ENCODE data around the gene RSBN1.
A peak's percentile ranks its signal among the peaks of the same experiment; 100 is the strongest.
"Not testable (repeated sequence)": the region's sequence is repeated elsewhere in the genome, so short reads cannot be mapped to it uniquely, and the experiment has no call there.

RSBN1 gene

GRCh38 chr1:113811888-113812660 lies at the start of gene RSBN1:
TSS of gene RSBN1 (minus strand) at chr1:113812476. CDS start at chr1:113812412, 64 bp downstream.
- DNase-seq (ENCODE audit: low spot score) = peak; percentile 93

GRCh38 chr1:113861641-113862040 lies 49.4 kb upstream of the RSBN1 start:
- no peak for DNase-seq (ENCODE audit: low spot score)

GRCh38 chr1:113860891-113861290 lies 48.6 kb upstream of the RSBN1 start:
- DNase-seq (ENCODE audit: low spot score) = no peak

GRCh38 chr1:113859478-113860175 lies 47.4 kb upstream of the RSBN1 start:
- no peak for DNase-seq (ENCODE audit: low spot score)

GRCh38 chr1:113858982-113859381 lies 46.7 kb upstream of the RSBN1 start:
- DNase-seq (ENCODE audit: low spot score) = no peak

- no peak for DNase-seq (ENCODE audit: low spot score)
These were observed 46.1 kb upstream of the RSBN1 start for GRCh38 chr1:113858418-113858817.

- DNase-seq (ENCODE audit: low spot score) = no peak
These were observed 45.5 kb upstream of the RSBN1 start for GRCh38 chr1:113857776-113858175.

- no peak for DNase-seq (ENCODE audit: low spot score)
These were observed 44.1 kb upstream of the RSBN1 start for GRCh38 chr1:113856401-113856790.

GRCh38 chr1:113855630-113856400 lies 43.5 kb upstream of the RSBN1 start:
- no peak for DNase-seq (ENCODE audit: low spot score)

- no peak for DNase-seq (ENCODE audit: low spot score)
These were observed 42.0 kb upstream of the RSBN1 start for GRCh38 chr1:113854234-113854633.

- not testable (repeated sequence) for DNase-seq (ENCODE audit: low spot score)
These were observed 40.4 kb upstream of the RSBN1 start for GRCh38 chr1:113852694-113853093.

- no peak for DNase-seq (ENCODE audit: low spot score)
These were observed 38.0 kb upstream of the RSBN1 start for GRCh38 chr1:113850127-113850796.

- no peak for DNase-seq (ENCODE audit: low spot score)
These were observed 36.8 kb upstream of the RSBN1 start for GRCh38 chr1:113849072-113849471.

GRCh38 chr1:113846391-113847035 lies 34.2 kb upstream of the RSBN1 start:
- DNase-seq (ENCODE audit: low spot score) = no peak

GRCh38 chr1:113836534-113836933 lies 24.3 kb upstream of the RSBN1 start:
- DNase-seq (ENCODE audit: low spot score) = no peak

- DNase-seq (ENCODE audit: low spot score) = peak; percentile 22
These were observed 23.5 kb upstream of the RSBN1 start for GRCh38 chr1:113835686-113836290.

- no peak for DNase-seq (ENCODE audit: low spot score)
These were observed 22.4 kb upstream of the RSBN1 start for GRCh38 chr1:113834716-113835115.

GRCh38 chr1:113830039-113830438 lies 17.8 kb upstream of the RSBN1 start:
- no peak for DNase-seq (ENCODE audit: low spot score)

GRCh38 chr1:113821916-113822315 lies 9.6 kb upstream of the RSBN1 start:
- no peak for DNase-seq (ENCODE audit: low spot score)

- DNase-seq (ENCODE audit: low spot score) = no peak
These were observed 6.3 kb upstream of the RSBN1 start for GRCh38 chr1:113818578-113818977.

- DNase-seq (ENCODE audit: low spot score) = no peak
These were observed 942 bp upstream of the RSBN1 start for GRCh38 chr1:113813218-113813617.
